ENCODE measurements around the gene IRAK1. TPM values are rescaled to one million over a fixed set of nuclear protein-coding genes. Genes with fewer than 3 reads are reported as not detected.

Gene IRAK1
- total RNA-seq, 1 experiment from 2014 or later, result 147 TPM

GRCh38 chrX:154032160-154032559 lies 12.5 kb upstream of the IRAK1 start:
- Histone ChIP-seq H3K27ac (ENCODE audit: low read depth, low read length, poor library complexity, severe bottlenecking) (no peak overlapping the region), H3K4me1 (ENCODE audit: insufficient read depth, low read length, poor library complexity, severe bottlenecking) (no peaks in the 10 kb centered on the region), H3K9me3 (ENCODE audit: low read depth, low read length, poor library complexity, severe bottlenecking) (no peaks in the 10 kb centered on the region), H3K27me3 (replicated peaks; ENCODE audit: insufficient read depth, low read depth, low read length, poor library complexity) (peaks cover 5% of the 10 kb centered on the region), H3K36me3 (ENCODE audit: insufficient read depth, low read length, poor library complexity, severe bottlenecking) (peaks cover 19% of the 10 kb centered on the region), H3K4me3 (ENCODE audit: low read depth, low read length, poor library complexity, severe bottlenecking) (no peak overlapping the region)
- no peak for DNase-seq (ENCODE audit: low spot score)
- intact Hi-C loops (cut with micrococcal nuclease; ENCODE audit: unreplicated experiment), result no loop called here
- TF ChIP-seq CTCF (conservative IDR thresholded peaks at IDR 0.05; ENCODE audit: low read depth, low read length) (no peak), EZH2 (IDR thresholded peaks at IDR 0.05; ENCODE audit: borderline replicate concordance, low read depth, low read length, poor library complexity, severe bottlenecking) (no peak)
- ChIA-PET CTCF (no interaction called here), POLR2A (ENCODE audit: low non-redundant PET) (no interaction called here)
- no TSS peak for BruUV-seq (replicated peaks)

- Histone ChIP-seq H3K27me3 (replicated peaks; ENCODE audit: insufficient read depth, low read depth, low read length, poor library complexity) (peaks cover 5% of the 10 kb centered on the region), H3K4me3 (ENCODE audit: low read depth, low read length, poor library complexity, severe bottlenecking) (no peak overlapping the region), H3K27ac (ENCODE audit: low read depth, low read length, poor library complexity, severe bottlenecking) (no peak overlapping the region), H3K4me1 (ENCODE audit: insufficient read depth, low read length, poor library complexity, severe bottlenecking) (no peaks in the 10 kb centered on the region), H3K36me3 (ENCODE audit: insufficient read depth, low read length, poor library complexity, severe bottlenecking) (peaks cover 19% of the 10 kb centered on the region), H3K9me3 (ENCODE audit: low read depth, low read length, poor library complexity, severe bottlenecking) (no peaks in the 10 kb centered on the region)
- no peak for TF ChIP-seq CTCF (conservative IDR thresholded peaks at IDR 0.05; ENCODE audit: low read depth, low read length)
- no peak for TF ChIP-seq EZH2 (IDR thresholded peaks at IDR 0.05; ENCODE audit: borderline replicate concordance, low read depth, low read length, poor library complexity, severe bottlenecking)
- CTCF ChIA-PET, result no interaction called here
- DNase-seq (ENCODE audit: low spot score), result no peak
- intact Hi-C loops (cut with micrococcal nuclease; ENCODE audit: unreplicated experiment), result no loop called here
- POLR2A ChIA-PET (ENCODE audit: low non-redundant PET), result no interaction called here
- TSS peak; percentile 22 for BruUV-seq (replicated peaks)
These were observed 11.1 kb upstream of the IRAK1 start for GRCh38 chrX:154030715-154031305.

- H3K4me1 ChIP-seq (ENCODE audit: insufficient read depth, low read length, poor library complexity, severe bottlenecking), result no peaks in the 10 kb centered on the region
- no peaks in the 10 kb centered on the region for H3K9me3 ChIP-seq (ENCODE audit: low read depth, low read length, poor library complexity, severe bottlenecking)
- no peak overlapping the region for H3K27ac ChIP-seq (ENCODE audit: low read depth, low read length, poor library complexity, severe bottlenecking)
- intact Hi-C loops (cut with micrococcal nuclease; ENCODE audit: unreplicated experiment), result no loop called here
- no peak for DNase-seq (ENCODE audit: low spot score)
- no TSS peak for BruUV-seq (replicated peaks)
- ChIA-PET CTCF (no interaction called here), POLR2A (ENCODE audit: low non-redundant PET) (no interaction called here)
- peaks cover 19% of the 10 kb centered on the region for H3K36me3 ChIP-seq (ENCODE audit: insufficient read depth, low read length, poor library complexity, severe bottlenecking)
- peaks cover 5% of the 10 kb centered on the region for H3K27me3 ChIP-seq (replicated peaks; ENCODE audit: insufficient read depth, low read depth, low read length, poor library complexity)
- H3K4me3 ChIP-seq (ENCODE audit: low read depth, low read length, poor library complexity, severe bottlenecking), result no peak overlapping the region
- TF ChIP-seq CTCF (conservative IDR thresholded peaks at IDR 0.05; ENCODE audit: low read depth, low read length) (no peak), EZH2 (IDR thresholded peaks at IDR 0.05; ENCODE audit: borderline replicate concordance, low read depth, low read length, poor library complexity, severe bottlenecking) (no peak)
These were observed 10.6 kb upstream of the IRAK1 start for GRCh38 chrX:154030266-154030665.
